Measurements from ENCODE around the gene GATAD2B. TPM values are rescaled to one million over a fixed set of nuclear protein-coding genes. Genes with fewer than 3 reads are reported as not detected.

The GATAD2B gene
- polyA plus RNA-seq, 10 donors: 12.5 to 20.1 (median 17.9) TPM

DNA sequence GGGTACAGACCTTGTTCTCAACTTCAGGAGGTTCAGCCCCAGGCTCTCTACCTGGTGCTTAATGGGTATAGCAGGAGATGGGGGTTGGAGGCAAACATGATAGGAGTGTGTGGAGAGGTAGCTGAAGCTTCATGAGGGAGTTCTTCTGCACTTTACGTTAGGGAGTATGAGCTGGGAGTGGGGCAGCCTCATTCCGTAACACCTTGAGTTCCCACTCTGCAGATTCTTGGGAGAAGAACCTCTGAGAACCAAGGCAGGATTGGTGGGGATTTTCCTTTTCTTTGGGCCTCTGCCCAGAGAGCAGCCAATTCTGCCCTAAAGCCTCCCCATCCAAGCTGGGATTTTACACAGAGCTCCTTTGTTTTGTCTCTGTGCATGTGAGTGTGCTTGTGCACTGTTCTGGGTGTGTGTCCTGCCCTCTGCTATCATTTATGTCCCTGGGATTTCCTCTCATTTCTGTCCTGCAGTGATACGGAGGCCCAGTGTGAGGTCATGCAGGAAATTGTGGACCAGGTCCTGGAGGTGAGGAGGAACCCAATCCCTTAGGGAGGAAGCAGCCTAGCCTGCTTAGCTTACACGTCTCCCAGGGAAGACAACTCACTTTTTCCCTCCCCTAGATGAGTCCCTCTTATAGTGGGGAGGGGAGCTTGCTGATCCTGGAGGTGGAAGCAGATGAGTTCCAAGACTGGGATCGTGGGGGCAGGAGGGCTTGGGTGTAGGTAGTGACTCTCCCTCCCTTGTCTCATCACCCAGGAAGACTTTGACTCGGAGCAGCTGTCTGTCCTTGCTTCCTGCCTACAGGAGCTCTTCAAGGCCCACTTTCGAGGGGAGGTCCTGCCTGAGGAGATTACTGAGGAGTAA, 159.2 kb downstream of the GATAD2B start:
- no peak for DNase-seq

DNA sequence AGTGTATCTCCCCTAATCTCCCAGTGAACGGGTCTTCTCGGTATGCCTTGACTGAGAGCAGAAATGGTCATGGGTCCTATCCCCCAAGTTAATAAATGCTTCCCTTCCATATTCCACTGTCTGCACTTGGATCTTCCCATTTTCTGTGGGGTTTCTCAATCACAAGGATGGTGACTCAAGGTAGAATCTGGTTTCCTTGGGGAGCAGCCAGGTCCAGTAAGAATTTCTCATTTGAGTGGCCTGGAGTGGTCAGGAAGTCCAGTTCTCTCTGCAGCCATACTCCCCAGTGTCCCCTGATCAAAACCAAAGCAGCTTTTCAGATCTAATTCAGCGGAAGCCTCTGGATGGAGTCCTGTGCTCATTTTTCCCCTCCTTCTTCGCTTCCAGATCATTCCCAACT, 162.3 kb downstream of the GATAD2B start:
- DNase-seq: no peak

Other genes starting within 250 kb of the GATAD2B start
- gene NPR1, start 244.3 kb downstream of the GATAD2B start, polyA plus RNA-seq (ENCODE audit: insufficient read length in 10 of 10): 10 to 100 TPM; 12.2 to 18.2 (median 15.0) TPM
- gene INTS3, start 194.9 kb downstream of the GATAD2B start, polyA plus RNA-seq (ENCODE audit: insufficient read length in 10 of 10): 10 to 100 TPM; 31.4 to 60.0 (median 39.8) TPM
- gene SLC27A3, start 147.6 kb downstream of the GATAD2B start, polyA plus RNA-seq (ENCODE audit: insufficient read length in 10 of 10): 10 to 100 TPM; 17.9 to 32.7 (median 23.6) TPM
- gene DENND4B, start 23.7 kb upstream of the GATAD2B start, polyA plus RNA-seq (ENCODE audit: insufficient read length in 10 of 10): 10 to 100 TPM; 18.7 to 44.4 (median 30.2) TPM
- 10 to 100 TPM; 16.2 to 30.6 (median 21.2) TPM for gene CRTC2, start 35.6 kb upstream of the GATAD2B start, polyA plus RNA-seq (ENCODE audit: insufficient read length in 10 of 10)
- 10 to 100 TPM; 36.0 to 54.4 (median 43.2) TPM for gene SLC39A1, start 40.6 kb upstream of the GATAD2B start, polyA plus RNA-seq (ENCODE audit: insufficient read length in 10 of 10)
- 10 to 100 TPM in 7 of 10 donors, 1 to 10 TPM in 3; 9.0 to 16.3 (median 12.4) TPM for gene CREB3L4, start 44.9 kb upstream of the GATAD2B start, polyA plus RNA-seq (ENCODE audit: insufficient read length in 10 of 10)
- gene JTB, start 54.7 kb upstream of the GATAD2B start, polyA plus RNA-seq (ENCODE audit: insufficient read length in 10 of 10): 10 to 100 TPM; 66.7 to 93.8 (median 77.3) TPM
- 100 to 1,000 TPM in 1 of 10 donors, 10 to 100 TPM in 9; 69.1 to 115 (median 81.9) TPM for gene RAB13, start 63.4 kb upstream of the GATAD2B start, polyA plus RNA-seq (ENCODE audit: insufficient read length in 10 of 10)
- 1,000 to 10,000 TPM; 2,992 to 4,353 (median 3,555) TPM for gene RPS27, start 67.8 kb upstream of the GATAD2B start, polyA plus RNA-seq (ENCODE audit: insufficient read length in 10 of 10)
- gene NUP210L, start 232.1 kb upstream of the GATAD2B start, polyA plus RNA-seq (ENCODE audit: insufficient read length in 10 of 10): under 1 TPM in 6 of 10 donors, not detected in 4; 0.07 to 0.18 (median 0.09) TPM